IMR-90 (cell line): Measurements from ENCODE around the gene LRRC37B. TPM values are rescaled to one million over a fixed set of nuclear protein-coding genes. Genes with fewer than 3 reads are reported as not detected.
"Not testable (repeated sequence)": the region's sequence is repeated elsewhere in the genome, so short reads cannot be mapped to it uniquely, and the experiment has no call there.

ENCODE experiments used
- ATAC-seq: fragments of 200-7000 bp; cut with Tn5 transposase; 2 replicates; pipeline ENCODE4 v1.9.1; 2020; ENCODE audit warnings: low read depth, mild to moderate bottlenecking, moderate library complexity
- BruUV-seq: library from RNA; stranded (reverse); fragments of 400-500 nt; replicated peaks from 2 replicates; lab custom pipeline; 2021; lab: Mats Ljungman, UMichigan
- CTCF ChIA-PET: fragments of 300-600 bp; formaldehyde crosslinking; extraction: SDS; loops from one replicate; lab custom pipeline; 2021; ENCODE audit warnings: antibody characterized with exemption; lab: Yijun Ruan, JAX
- POLR2A ChIA-PET: fragments of 300-600 bp; sonication (Branson Sonifier 250); formaldehyde crosslinking; loops from one replicate; lab custom pipeline; 2022; ENCODE audit warnings: antibody characterized with exemption; ENCODE audit not compliant: unreplicated experiment; lab: Charles Lee
- DNase-seq: peaks from one replicate; pipeline ENCODE4 v3.0.0; 2013
- H2AFZ ChIP-seq: replicated peaks from 2 replicates; pipeline ENCODE3; 2013; ENCODE audit warnings: low read length, mild to moderate bottlenecking; ENCODE audit not compliant: poor library complexity
- H2AK5ac ChIP-seq: 2 replicates; pipeline ENCODE4 v1.6.1; 2013; ENCODE audit warnings: low read depth, low read length, inconsistent platforms
- H2AK9ac ChIP-seq: replicated peaks from 2 replicates; pipeline ENCODE3; 2013; ENCODE audit warnings: mild to moderate bottlenecking, low read depth, low read length, moderate library complexity; ENCODE audit not compliant: poor library complexity
- H2BK120ac ChIP-seq: 2 replicates; pipeline ENCODE4 v1.6.1; 2013; ENCODE audit warnings: low read depth, low read length, inconsistent platforms
- H2BK15ac ChIP-seq: 3 replicates; pipeline ENCODE4 v1.6.1; 2013; ENCODE audit warnings: low read depth, low read length, inconsistent platforms
- H2BK20ac ChIP-seq: 2 replicates; pipeline ENCODE4 v1.6.1; 2013; ENCODE audit warnings: low read depth, mild to moderate bottlenecking, inconsistent platforms, low read length, moderate library complexity
- H2BK5ac ChIP-seq: 2 replicates; pipeline ENCODE4 v1.6.1; 2013; ENCODE audit warnings: mild to moderate bottlenecking, low read depth, low read length, inconsistent platforms; ENCODE audit not compliant: poor library complexity, severe bottlenecking
- H3K14ac ChIP-seq: replicated peaks from 2 replicates; pipeline ENCODE4 v1.6.1; 2013; ENCODE audit warnings: low read depth, low read length, inconsistent platforms
- H3K18ac ChIP-seq: 2 replicates; pipeline ENCODE4 v1.6.1; 2013; ENCODE audit warnings: low read depth, low read length, control low read depth
- H3K23ac ChIP-seq: 2 replicates; pipeline ENCODE4 v1.6.1; 2013; ENCODE audit warnings: low read depth, low read length, inconsistent platforms
- H3K27ac ChIP-seq: 2 replicates; pipeline ENCODE4 v1.5.1; 2013; ENCODE audit warnings: mild to moderate bottlenecking, control low read depth, low read length; ENCODE audit not compliant: insufficient read depth
- H3K27me3 ChIP-seq: 2 replicates; pipeline ENCODE4 v1.6.1; 2013; ENCODE audit warnings: low read length; ENCODE audit not compliant: control insufficient read depth, insufficient read depth
- H3K36me3 ChIP-seq: 2 replicates; pipeline ENCODE4 v1.6.1; 2013; ENCODE audit warnings: low read length, mixed read lengths; ENCODE audit not compliant: control insufficient read depth, insufficient read depth
- H3K4ac ChIP-seq: 2 replicates; pipeline ENCODE4 v1.6.1; 2013; ENCODE audit warnings: low read depth, low read length, inconsistent platforms
- H3K4me1 ChIP-seq: 2 replicates; pipeline ENCODE4 v1.6.1; 2013; ENCODE audit warnings: low read length, mixed read lengths; ENCODE audit not compliant: control insufficient read depth, insufficient read depth
- H3K4me2 ChIP-seq: 2 replicates; pipeline ENCODE4 v1.6.1; 2013; ENCODE audit warnings: low read depth, mild to moderate bottlenecking, control low read depth, low read length, moderate library complexity
- H3K4me3 ChIP-seq: 2 replicates; pipeline ENCODE4 v1.5.1; 2013; ENCODE audit warnings: low read depth, mild to moderate bottlenecking, control low read depth, low read length, moderate library complexity; ENCODE audit not compliant: insufficient read depth
- H3K56ac ChIP-seq: 2 replicates; pipeline ENCODE4 v1.6.1; 2013; ENCODE audit warnings: low read length, inconsistent platforms; ENCODE audit not compliant: insufficient read depth; ENCODE audit errors: extremely low read depth
- H3K79me1 ChIP-seq, 2 experiments: 2 replicates each; pipeline ENCODE4 v1.6.1; 2013; ENCODE audit warnings: low read length in 2 of 2, inconsistent platforms in 1 of 2, low read depth in 1 of 2
- H3K9ac ChIP-seq: 2 replicates; pipeline ENCODE4 v1.6.1; 2013; ENCODE audit warnings: low read depth, low read length, control low read depth
- H3K9me1 ChIP-seq: 2 replicates; pipeline ENCODE4 v1.6.1; 2013; ENCODE audit warnings: low read length, inconsistent platforms; ENCODE audit not compliant: insufficient read depth
- H3K9me3 ChIP-seq: 2 replicates; pipeline ENCODE4 v1.6.1; 2013; ENCODE audit warnings: low read length; ENCODE audit not compliant: control insufficient read depth, insufficient read depth
- H4K20me1 ChIP-seq: 2 replicates; pipeline ENCODE4 v1.6.1; 2013; ENCODE audit warnings: low read length, inconsistent platforms; ENCODE audit not compliant: insufficient read depth
- H4K5ac ChIP-seq: 2 replicates; pipeline ENCODE4 v1.6.1; 2013; ENCODE audit warnings: mild to moderate bottlenecking, low read depth, low read length, control low read depth
- H4K8ac ChIP-seq, 2 experiments: 2 replicates each; pipeline ENCODE4 v1.6.1; 2013; ENCODE audit warnings: low read depth in 2 of 2, low read length in 2 of 2, control low read depth in 1 of 2, inconsistent platforms in 1 of 2
- H4K91ac ChIP-seq: 2 replicates; pipeline ENCODE4 v1.6.1; 2013; ENCODE audit warnings: low read depth, low read length, inconsistent platforms; ENCODE audit not compliant: insufficient read depth
- WGBS, 2 experiments: methylation state at CpG; one replicate each; pipeline versions ENCODE4 v1.1.5 to v1.1.7; 2013; ENCODE audit warnings: missing lambda C conversion rate in 2 of 2; ENCODE audit not compliant: insufficient read length in 1 of 2; ENCODE audit errors: extremely low coverage in 2 of 2; 5-methylcytosine and 5-hydroxymethylcytosine counted together
- dilution Hi-C: fragments of 300-500 bp; cut with HindIII; formaldehyde crosslinking; loops from one replicate; pipeline ENCODE4 v1.14.3; 2018; ENCODE audit warnings: low sequenced_read_pairs; ENCODE audit not compliant: unreplicated experiment
- in situ Hi-C: fragments of 300-500 bp; cut with MboI; formaldehyde crosslinking; loops from 3 replicates; pipeline ENCODE4 v1.14.3; 2019; ENCODE audit warnings: low sequenced_read_pairs, inconsistent platforms, mixed read lengths
- intact Hi-C: fragments of 100-400 bp; cut with micrococcal nuclease; formaldehyde crosslinking; loops from 2 replicates; pipeline ENCODE4 v1.10.0; 2022
- polyA plus RNA-seq, 3 experiments: library from polyadenylated mRNA; depleted of rRNA; stranded (reverse); fragments of >200 nt; gene quantifications; 2 replicates each; pipeline ENCODE4 v1.2.3, GENCODE V29; 2012; ENCODE audit warnings: low replicate concordance in 1 of 3
- total RNA-seq: library from RNA; depleted of rRNA; stranded (reverse); fragments of >200 nt; gene quantifications from 2 replicates; pipeline ENCODE4 v1.2.3, GENCODE V29; 2012

The LRRC37B gene
- total and polyA plus RNA-seq, 2 of the 4 experiments (the other 2 are of a cell fraction): 4.3 to 7.2 TPM

DNA sequence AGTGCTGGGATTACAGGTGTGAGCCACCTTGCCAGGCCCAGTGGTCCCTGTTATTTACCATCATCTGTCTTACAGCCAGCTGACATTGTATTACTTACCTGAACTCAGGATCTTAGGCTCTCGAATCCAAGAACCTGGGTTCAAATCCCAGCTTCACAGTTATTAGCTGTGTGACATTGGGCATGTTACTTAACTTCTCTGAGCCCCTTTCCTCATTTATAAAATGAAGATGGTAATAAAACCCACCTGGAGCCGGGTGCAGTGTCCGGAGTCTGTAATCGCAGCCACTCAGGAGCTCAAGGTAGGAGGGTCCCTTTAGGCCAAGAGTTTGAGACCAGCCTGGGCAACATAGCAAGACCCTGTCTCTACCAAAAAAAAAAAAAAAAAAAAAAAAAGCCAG lies 79.7 kb downstream of the LRRC37B start:
- H3K14ac ChIP-seq, H2BK20ac ChIP-seq, H4K91ac ChIP-seq, H2AK9ac ChIP-seq, ATAC-seq, in situ Hi-C loops, H3K27me3 ChIP-seq, H2BK5ac ChIP-seq, H4K8ac ChIP-seq, H2BK15ac ChIP-seq, H2AK5ac ChIP-seq, H3K18ac ChIP-seq, H4K20me1 ChIP-seq, H2BK120ac ChIP-seq, intact Hi-C loops, H4K5ac ChIP-seq, H2AFZ ChIP-seq, H3K9me3 ChIP-seq, CTCF ChIA-PET, H3K9ac ChIP-seq, H3K27ac ChIP-seq, H3K4me3 ChIP-seq, H3K4ac ChIP-seq, dilution Hi-C loops, H3K9me1 ChIP-seq, H3K36me3 ChIP-seq, H3K79me1 ChIP-seq, H3K23ac ChIP-seq, H3K4me1 ChIP-seq, BruUV-seq, POLR2A ChIA-PET, H3K56ac ChIP-seq, H3K4me2 ChIP-seq, DNase-seq: not testable (repeated sequence)
- WGBS, 2 experiments: no CpG with 5 or more reads among the region's 4 CpGs

DNA sequence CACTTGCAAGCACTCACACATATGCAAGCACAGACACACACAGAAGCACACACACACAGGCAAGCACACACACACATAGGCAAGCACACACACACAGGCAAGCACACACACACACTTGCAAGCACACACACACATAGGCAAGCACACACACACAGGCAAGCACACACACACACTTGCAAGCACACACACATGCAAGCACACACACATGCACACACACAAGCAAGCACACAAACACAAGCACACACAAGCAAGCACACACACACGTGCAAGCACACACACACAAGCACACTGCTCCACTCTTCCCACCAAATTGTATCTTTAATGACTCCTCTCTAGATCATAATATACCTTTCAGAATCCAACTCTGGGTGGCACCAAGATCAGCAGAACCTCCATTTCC lies 84.9 kb downstream of the LRRC37B start:
- H3K56ac ChIP-seq, CTCF ChIA-PET, H4K8ac ChIP-seq, H3K9me1 ChIP-seq, H3K4me2 ChIP-seq, H2BK5ac ChIP-seq, H4K5ac ChIP-seq, H3K27me3 ChIP-seq, H3K14ac ChIP-seq, H3K4me3 ChIP-seq, H3K79me1 ChIP-seq, H3K9me3 ChIP-seq, dilution Hi-C loops, H2AFZ ChIP-seq, H3K4me1 ChIP-seq, H4K91ac ChIP-seq, ATAC-seq, POLR2A ChIA-PET, H3K36me3 ChIP-seq, intact Hi-C loops, in situ Hi-C loops, H3K27ac ChIP-seq, H2BK20ac ChIP-seq, H3K9ac ChIP-seq, H2AK5ac ChIP-seq, DNase-seq, BruUV-seq, H3K18ac ChIP-seq, H2BK15ac ChIP-seq, H2BK120ac ChIP-seq, H4K20me1 ChIP-seq, H3K4ac ChIP-seq, H2AK9ac ChIP-seq, H3K23ac ChIP-seq: not testable (repeated sequence)
- WGBS, 2 experiments: no CpG with 5 or more reads among the region's 1 CpG
